GM06990 (cell line): ENCODE results near the gene S100A5.

Source experiments
- DNase-seq: peaks from one replicate; pipeline ENCODE4 v3.0.0-alpha.2; 2011; ENCODE audit not compliant: insufficient read length; ENCODE audit errors: extremely low read depth
- H3K27me3 ChIP-seq: replicated peaks from 2 replicates; pipeline ENCODE4 v1.6.0; 2011; ENCODE audit warnings: low read length; ENCODE audit not compliant: control insufficient read depth, insufficient read depth
- H3K36me3 ChIP-seq: 2 replicates; pipeline ENCODE4 v1.5.1; 2011; ENCODE audit warnings: low read length; ENCODE audit not compliant: control insufficient read depth, insufficient read depth
- H3K4me3 ChIP-seq: replicated peaks from 2 replicates; pipeline ENCODE4 v1.5.1; 2011; ENCODE audit warnings: low read depth, mild to moderate bottlenecking, control low read depth, low read length
- CTCF ChIP-seq: IDR thresholded peaks from 2 replicates; pipeline ENCODE4 v1.5.1; 2011; ENCODE audit warnings: low read length, control low read depth, mild to moderate bottlenecking, inconsistent platforms; ENCODE audit not compliant: insufficient read depth, poor library complexity, severe bottlenecking

S100A5 gene

DNA sequence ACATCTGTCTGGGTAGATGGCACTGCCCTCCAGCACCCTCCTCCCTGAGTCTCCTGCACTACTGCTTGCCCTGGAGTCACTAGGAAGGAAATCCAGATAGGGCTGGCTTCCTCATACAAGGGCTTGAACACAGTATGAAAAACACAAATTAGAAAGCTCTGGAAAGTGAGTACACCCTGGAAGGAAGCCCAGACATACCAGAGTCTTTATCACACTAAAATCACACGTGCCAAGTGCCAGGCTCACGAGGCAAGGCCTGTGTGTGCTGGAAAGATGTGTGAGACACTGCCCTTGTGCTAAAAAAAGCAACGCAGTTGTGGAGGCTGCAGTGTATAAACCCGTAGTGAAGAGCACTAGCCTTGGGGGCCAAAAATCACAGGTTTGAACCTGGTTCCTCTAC lies 52.0 kb downstream of the S100A5 start:
- TF ChIP-seq CTCF = no peak
- no peaks in the 10 kb centered on the region; the same call in 1 of the 2 replicates for H3K27me3 ChIP-seq
- no peaks in the 10 kb centered on the region for H3K36me3 ChIP-seq
- DNase-seq = no peak
- H3K4me3 ChIP-seq = no peak overlapping the region

DNA sequence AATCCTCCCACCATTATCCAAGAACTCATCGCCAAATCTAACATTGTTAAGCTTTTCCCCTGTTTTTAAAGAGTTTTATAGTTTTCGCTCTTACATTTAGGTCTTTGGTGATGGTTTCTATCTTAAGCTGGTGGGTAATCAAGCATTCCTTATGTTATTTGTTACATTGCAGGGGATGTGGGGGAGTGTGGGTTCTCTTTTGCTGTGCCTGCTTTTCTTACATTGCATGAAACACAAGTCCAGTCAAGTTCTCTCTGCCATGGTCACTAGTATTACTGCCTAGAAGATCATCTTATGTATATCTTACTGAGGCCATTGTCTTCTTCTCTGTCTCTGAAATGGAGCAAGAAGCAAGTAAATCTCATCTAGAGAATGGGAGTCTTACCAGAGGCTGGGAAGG lies 53.0 kb downstream of the S100A5 start:
- Histone ChIP-seq H3K4me3 (no peak overlapping the region), H3K27me3 (no peaks in the 10 kb centered on the region; the same call in 1 of the 2 replicates), H3K36me3 (no peaks in the 10 kb centered on the region)
- TF ChIP-seq CTCF = no peak
- DNase-seq = no peak
